NCI-H526 (cell line): ENCODE measurements around the gene NUDCD3.
"Not testable (repeated sequence)": the region's sequence is repeated elsewhere in the genome, so short reads cannot be mapped to it uniquely, and the experiment has no call there.

Source experiments
- DNase-seq, 2 experiments: peaks; one replicate each; lab custom pipeline; 2025; lab: John Stamatoyannopoulos, UW

The NUDCD3 gene

DNA sequence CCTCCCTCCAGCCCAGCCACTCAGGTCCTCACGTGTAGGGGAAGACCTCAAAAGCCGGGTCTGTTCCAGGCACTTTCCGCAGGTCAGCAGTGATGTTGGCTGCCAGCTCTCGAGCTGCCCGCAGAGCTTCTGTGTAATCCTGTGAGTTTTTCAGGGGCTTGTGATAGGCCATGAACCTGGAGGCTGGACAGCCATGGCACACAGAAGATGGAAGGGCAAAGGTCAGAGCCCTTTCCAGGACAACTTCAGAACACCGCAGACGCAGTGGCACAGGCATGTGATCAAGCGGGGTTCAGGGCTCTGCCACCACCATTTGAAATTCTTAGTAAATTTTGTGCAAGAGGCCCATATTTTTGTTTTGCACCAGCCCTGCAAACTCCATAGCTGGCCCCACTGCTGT is 26.7 kb upstream of the NUDCD3 start:
- no peak for DNase-seq

DNA sequence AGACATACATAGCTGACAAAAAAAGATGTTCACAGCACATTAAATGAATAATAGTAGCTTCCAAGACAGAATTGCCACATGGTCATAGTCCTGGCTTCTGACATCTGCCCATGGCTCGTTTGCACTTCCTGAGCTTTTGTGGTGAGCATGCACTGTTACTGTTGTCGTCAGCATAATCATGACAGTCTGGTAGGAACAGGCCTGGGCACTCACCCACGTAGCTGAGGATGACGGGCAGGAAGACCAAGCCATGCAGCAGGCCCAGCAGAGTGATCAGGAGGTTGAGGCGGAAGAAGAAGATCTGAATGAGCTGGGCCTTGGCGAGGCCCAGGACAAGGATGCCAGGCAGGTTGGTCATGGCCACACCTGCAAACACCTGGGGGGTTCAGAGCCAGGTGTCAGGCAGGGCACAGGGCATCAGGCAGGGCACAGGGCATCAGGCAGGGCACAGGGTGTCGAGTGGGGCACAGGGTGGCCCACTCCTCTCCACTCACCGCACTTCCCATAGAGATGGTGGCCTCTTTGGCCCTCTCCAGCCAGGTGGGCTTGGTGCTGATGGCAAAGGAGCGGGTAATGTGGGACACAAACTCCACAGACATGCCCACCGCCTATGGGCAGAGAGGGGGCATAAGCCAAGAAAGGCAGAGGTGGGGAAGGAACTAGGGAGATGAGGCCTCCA is 25.3 kb upstream of the NUDCD3 start:
- no peak for DNase-seq

DNA sequence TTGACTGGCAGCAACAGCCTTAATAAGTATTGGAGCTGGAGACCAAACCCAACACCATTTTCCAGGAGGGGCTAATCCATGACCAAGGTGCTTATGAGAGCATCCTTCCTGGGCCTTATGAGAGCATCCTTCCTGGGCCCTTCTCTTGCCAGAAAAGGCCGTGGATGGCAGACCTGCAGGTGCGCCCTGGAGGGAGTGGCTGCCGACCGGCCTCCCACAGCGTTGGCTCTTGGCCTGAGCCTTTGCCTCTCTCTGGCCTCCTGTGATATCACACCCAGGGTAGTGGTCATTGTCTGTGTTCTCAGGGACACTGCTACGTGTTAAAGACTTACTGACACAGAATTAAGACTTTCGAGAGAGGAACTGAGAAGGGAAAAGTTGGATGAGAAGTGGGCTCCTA is 22.3 kb upstream of the NUDCD3 start:
- DNase-seq = no peak

DNA sequence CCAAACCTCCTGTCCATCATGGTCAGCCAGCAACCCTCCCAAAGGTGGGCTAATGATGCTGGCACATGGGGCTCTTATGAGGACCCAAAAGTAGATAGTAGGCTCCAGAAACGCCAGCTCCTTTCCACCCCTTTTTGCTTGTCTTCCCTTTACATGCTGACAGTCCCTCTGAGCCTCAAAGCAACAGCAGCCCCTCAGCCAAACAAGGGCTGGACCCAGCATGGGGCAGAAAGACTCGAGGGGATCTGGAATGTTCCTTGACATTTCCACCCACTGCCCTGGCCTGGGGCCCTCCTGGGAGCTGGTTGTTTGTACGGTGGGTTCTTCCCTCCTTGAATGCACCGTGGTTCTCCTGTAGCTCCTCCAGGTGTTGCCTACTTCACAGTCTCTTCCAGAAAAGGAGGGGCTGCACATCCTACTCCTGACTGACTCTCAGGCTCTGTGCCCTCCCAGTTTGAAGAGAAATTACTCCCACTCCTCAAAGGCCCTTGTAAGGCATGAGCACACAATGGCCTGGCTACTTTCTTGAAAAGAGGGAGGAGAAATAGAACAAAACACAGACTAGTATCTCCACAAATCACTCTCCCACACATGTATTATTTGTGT is 21.5 kb upstream of the NUDCD3 start:
- no peak for DNase-seq

DNA sequence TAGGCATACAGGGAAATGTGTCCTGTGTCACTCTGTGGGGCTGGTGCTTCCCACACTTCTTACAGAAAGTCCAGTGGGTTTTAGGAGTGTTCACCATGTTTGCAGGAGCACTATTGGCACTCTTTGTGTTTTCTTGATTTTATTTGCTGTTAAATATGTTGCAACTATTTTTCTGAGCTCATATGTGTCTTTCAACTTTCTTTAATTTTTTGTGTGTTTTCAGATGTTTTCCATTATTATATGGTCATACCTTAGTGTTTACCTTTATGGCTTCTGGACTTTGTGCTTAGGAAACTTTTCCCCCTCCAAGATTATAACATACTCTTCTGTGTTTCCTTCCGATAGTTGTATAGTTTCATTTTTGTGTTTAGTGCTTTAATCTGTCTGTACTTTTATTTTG is 20.8 kb upstream of the NUDCD3 start:
- no peak for DNase-seq

DNA sequence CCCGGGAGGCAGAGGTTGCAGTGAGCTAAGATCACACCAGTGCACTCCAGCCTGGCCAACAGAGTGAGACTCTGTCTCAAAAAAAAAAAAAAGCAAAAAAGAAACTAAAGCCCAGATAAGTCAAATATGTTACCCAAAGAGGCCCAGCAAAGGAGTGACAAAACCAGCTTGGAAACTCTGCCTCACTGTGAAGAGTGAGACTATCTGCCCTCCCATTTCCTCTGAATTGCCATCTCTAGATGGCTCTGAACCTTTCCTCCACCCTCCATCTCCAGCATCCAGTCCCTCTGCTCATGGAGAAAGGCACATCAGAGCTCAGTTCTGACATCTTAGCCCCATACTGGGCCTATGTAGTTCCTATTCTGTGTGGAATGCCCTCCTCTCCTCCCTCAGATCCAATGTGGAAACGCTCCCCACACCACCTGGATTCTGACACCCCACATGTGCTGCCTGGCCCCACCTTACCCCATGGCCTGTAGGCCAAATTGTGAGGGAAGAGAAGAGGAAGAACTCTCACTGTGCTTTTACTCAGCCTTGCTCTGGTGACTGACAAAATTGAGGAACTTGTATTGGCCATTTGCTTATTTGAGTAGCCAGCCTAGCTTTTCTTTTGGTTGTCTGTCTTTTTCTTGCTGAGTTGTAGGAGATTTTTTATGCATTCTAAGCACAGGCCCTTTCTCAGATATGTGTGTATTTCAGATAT is 18.0 kb upstream of the NUDCD3 start:
- DNase-seq = no peak

- DNase-seq = not testable (repeated sequence)
These were observed 16.3 kb upstream of the NUDCD3 start for GRCh38 chr7:44506592-44507288.

- no peak for DNase-seq
These were observed 15.1 kb upstream of the NUDCD3 start for GRCh38 chr7:44505595-44505994.

GRCh38 chr7:44498230-44498954 is 7.9 kb upstream of the NUDCD3 start:
- no peak for DNase-seq

DNA sequence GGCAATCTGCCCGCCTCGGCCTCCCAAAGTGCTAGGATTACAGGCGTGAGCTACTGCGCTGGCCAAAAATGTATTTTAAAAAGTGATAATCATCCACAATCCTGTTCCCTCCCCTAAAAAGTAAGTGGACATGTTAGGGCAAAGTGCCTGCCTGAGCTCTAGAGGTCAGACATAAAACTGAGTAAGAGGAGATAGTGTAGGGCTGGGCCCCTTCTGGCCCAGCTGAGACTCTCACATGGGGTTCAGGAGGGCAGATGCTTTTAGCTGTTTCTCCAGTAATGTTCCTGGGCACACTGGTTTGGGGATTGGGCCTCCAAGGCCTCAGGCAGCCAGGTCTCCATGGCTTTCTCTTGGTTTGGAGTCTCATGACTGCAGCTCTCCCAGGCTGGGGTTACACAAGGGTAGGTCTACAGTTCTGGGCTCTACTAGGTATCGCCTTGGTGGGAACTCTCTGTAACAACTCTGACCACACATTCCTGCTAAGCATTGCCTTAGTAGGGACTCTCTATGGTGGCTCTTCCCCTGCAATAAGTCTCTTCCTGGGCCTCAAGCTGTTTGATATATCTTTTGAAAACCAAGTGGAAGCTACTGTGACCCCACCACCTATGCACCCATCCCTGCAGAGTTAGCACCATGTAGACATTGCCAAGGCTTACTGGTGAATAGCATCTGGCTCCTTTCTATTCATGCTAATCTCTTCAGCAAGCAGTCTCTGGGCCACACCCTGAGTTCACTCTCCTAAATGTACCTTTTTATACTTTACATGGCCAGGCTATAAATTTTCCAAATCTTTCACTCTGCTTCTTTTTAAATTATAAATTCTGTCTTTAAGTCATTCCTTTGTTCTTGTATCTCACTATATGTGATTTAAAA is 6.9 kb upstream of the NUDCD3 start:
- DNase-seq = peak in 1 of 2 experiments; percentile 2

DNA sequence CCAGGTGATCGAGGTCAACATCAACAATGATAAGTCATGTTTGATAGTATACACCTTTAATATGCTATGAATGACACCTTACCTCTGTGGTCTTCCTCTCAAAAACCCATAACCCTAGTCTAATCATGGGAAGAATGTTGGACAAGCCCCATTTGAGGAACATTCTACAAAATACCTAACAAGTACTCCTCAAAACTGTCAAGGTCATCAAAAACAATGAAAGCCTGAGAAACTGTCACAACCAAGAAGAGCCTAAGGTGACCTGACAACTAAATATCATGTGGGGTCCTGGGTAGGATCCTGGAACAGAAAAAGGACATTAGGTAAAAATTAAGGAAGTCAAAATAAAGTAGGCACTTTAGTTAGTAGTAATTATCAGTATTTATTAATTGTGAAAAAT is 5.9 kb upstream of the NUDCD3 start:
- DNase-seq = no peak

- no peak for DNase-seq
These were observed 4.5 kb upstream of the NUDCD3 start for GRCh38 chr7:44494960-44495359.

- DNase-seq = no peak
These were observed 771 bp upstream of the NUDCD3 start for GRCh38 chr7:44491229-44491628.

- DNase-seq = peak in 1 of 2 experiments; percentile 47
These were observed 505 bp downstream of the NUDCD3 start for GRCh38 chr7:44489955-44490350.

DNA sequence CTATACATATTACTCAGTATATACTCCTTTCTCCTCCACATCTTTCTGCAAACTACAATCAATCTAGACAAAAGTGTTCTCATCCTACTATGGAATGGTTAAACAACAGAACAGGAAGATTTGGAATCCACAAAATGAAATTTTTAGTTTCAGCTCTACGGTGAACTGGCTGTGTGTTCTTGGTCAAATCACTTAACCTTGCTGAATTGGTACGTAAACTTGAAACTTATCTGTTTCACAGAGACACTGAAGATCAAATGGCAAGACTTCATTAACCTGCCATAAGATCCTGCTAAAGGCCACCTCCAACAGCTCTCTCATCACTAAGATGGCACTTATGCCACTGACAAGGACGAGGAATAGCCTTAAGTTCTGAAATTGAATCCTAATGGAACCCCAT is 1.5 kb downstream of the NUDCD3 start:
- no peak for DNase-seq

DNA sequence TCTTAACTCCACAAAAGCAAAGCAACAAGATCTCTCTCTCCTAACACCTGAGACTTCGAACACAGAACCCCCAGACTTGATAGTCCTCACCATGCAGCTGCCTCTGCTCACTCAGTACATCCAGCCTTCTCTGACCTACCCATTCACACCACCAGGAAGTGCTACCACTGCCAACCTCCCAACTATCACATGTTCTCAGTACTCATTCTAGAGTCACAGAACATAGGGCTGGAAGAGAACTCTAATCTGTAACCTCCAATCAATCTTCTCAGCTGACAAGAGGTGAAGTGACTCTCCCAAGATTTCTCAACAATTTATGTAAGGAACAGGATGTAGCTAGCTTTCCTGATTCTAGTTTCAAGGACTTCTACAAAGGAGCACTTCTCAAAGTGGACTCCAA is 3.8 kb downstream of the NUDCD3 start:
- DNase-seq = no peak

- no peak for DNase-seq
These were observed 4.5 kb downstream of the NUDCD3 start for GRCh38 chr7:44486001-44486400.

DNA sequence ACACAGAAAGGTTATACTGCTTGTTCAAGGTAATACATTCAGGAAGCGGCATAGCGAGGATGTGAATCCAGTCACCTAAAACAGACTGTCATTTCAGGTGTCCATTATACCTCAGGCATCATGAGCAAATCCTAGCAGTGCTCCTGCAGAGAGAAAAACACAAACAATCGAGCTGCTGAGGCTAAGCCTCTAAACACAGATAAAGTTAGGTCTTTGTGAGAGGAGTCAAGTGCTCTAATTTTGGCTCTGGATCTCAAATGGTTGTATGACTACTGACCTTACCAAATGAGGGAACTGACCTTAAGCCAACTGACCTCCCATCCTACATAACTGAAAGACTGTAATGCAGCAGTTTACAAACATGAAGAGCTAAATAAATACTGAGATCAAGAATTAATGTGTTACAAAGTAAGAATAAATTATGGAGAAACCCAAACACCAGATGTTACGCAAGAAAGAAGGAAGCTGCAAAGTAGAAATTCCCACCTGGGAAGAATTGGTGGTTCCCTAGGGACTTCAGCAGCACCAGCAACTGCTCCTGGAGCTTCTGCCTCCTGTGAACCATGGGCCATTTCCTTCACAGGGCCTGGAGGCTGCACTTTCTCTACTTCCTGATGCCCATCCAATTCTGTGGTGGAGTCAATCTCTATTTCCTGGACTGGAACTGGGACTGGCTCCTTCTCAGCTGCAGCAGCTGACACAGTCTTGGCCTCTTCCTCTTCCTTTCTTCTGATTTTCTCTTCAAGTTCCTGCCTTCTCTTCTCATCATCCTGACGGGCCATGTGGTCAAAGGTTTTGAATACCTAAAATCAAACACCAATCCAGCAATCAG is 5.8 kb downstream of the NUDCD3 start:
- DNase-seq = no peak

DNA sequence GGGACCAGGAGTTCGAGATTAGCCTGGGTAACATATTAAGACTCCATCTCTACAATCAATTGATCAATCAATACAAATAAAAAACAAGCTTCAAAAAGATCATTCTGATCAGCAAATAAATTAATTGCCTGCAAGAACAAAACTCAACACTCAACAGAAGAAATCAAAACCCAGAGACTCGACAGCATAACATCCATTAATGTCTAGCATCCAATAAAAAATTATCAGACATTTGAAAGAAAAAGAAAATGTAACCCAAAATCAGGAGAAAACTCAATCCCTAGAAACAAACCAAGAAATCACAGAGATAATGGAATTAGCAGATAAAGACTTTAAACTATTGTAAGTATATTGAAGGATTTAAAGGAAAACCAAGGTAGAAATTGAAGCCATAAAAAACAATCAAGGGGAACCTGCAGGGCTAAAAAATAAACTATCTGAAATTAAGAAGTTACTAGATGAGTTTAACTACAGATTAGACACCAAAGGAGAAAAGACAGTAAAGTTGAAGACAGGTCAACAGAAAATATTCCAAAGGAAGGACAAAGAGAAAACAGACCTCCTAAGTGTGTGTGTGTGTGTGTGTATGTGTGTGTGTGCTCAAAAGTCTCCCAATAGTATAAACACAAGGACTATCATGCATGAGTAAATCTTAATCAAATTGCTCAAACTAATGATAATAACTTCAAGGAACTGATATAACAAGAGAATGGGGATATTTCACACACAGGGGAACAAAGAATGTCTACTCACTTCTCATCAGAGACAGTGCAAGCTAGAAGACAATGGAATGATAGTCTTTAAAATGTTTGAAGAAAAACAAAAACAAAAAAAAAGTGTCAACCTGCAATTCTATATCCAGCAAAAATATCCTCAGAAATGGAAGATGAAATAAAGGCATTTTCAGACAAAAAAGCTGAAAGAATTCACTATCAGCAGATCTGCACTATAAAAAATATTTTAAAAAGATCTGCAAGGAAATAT is 7.7 kb downstream of the NUDCD3 start:
- no peak for DNase-seq
